NCI-H510A (cell line): Measurements from ENCODE around the gene SSBP1.

Experiments
- DNase-seq: peaks from one replicate; lab custom pipeline; 2025; lab: John Stamatoyannopoulos, UW

The SSBP1 gene

GRCh38 chr7:141709318-141709717 is 28.8 kb upstream of the SSBP1 start:
- no peak for DNase-seq

DNA sequence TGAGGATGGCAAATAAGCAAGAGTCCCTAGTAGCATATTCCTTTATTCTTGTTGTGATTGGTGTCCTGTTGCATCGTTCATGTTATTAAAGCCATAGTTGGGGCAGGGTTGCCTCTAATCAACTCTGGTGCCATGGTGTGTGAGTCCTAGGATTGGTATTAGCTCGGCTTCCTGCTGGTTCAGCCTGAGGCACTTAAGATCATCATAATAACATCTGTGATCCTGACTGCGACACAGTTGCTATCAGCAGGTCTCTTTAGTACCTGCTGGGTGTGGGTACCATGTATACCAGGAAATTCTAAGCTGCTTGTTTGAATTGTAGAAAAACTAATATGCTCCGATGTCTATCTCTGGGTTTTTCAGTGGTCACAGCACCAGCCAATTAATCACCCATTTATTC is 28.4 kb upstream of the SSBP1 start:
- DNase-seq = no peak

- no peak for DNase-seq
Observed at GRCh38 chr7:141710301-141710700, 27.9 kb upstream of the SSBP1 start.

GRCh38 chr7:141712603-141713255 is 25.4 kb upstream of the SSBP1 start:
- no peak for DNase-seq

DNA sequence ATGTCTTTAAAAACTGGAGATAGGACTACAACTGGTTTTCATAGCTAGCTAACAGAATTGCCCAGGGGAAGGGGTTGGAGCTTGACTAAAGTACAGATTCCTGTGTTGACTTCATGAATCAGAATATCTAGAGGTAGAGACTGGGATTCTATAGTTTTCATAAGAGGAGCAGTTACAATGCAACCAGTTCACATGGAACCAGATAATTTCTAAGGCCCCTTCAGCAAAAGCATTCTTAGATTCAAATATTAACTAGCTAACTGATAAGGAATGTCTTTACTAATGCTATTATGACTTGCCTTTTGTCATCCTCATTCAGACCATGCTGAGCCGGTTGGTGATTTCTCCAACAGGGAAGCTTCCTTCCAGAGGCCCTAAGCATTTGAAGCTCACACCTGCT is 24.3 kb upstream of the SSBP1 start:
- DNase-seq = no peak

GRCh38 chr7:141714571-141714970 is 23.6 kb upstream of the SSBP1 start:
- no peak for DNase-seq

- DNase-seq = no peak
Observed at GRCh38 chr7:141715018-141715417, 23.1 kb upstream of the SSBP1 start.

DNA sequence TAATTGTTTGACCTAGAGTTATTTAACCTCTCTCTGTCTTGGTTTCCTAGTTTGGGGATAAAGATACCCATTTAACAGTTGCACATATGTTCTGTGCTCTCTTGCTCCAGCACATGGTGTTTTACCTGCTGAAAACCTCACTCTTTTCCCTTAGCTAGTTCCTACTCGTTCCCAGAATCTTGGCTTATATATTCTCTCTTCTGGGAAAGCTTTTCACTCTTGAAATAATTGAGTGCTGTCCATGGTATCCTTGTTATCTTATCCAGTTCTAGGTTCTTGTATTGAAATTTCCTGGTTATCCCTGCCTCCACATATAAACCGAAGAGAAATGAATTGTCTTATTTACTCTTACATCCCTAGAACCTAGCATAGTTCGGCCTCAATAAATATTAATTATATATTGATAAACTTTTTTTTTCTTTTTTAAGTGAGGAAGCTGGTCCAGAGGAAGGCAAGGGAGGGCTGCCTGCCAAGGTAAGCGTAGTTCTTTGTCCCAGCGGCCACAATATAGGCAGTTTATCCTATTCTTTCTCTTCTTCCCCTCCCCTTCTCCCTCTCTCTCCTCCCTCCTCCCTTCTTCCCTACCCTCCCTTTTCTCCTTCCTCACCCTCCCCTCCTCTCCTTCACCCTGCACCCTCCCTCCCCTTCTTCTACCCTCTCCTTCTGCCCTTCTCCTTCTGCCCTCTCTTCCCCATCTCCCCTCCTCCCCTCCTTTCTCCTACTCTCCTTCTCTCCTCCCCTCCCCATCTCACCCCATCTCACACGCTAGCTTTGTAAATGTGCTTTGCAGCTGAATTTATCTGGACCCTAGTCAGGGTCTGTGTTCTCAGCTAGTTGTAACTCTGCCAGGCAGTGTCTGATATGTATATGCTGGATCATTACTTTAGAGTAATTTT is 22.1 kb upstream of the SSBP1 start:
- no peak for DNase-seq

- no peak for DNase-seq
Observed at GRCh38 chr7:141717450-141717849, 20.7 kb upstream of the SSBP1 start.

DNA sequence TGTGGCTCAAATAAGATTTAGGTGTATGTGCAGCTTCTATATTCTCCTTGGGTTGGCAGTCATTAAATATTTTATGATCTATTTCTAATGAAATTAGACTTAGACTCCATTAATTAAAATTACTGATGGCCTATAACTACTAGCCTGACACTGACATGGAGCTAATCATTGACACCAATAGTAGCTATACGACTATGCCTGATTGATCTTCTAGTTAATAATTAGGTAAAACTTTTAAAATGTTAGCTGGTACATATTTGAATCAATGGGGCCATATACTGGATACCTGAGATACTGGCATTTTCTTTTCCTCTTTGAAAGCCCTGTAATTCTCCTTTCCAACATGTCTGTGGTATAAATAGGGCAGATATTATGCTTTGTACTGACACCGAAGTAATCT is 15.6 kb upstream of the SSBP1 start:
- no peak for DNase-seq

DNA sequence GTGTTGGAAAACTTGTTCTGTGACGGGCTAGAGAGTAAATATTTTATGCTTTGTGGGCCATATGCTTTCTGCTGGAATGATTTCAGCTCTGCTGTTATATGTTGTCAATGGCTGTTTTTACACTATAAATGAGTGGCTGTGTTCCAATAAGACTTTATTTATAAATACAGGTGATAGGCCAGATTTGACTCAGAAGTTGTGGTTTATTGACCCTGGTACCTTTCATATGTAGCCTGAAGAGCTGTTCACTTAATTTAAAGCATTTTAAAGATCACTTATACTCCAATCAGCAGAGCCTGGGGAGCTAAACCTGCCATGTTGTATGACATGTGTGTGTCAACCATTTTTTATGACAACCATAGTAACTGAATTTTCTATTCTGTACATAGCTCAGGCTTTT is 9.1 kb upstream of the SSBP1 start:
- no peak for DNase-seq

DNA sequence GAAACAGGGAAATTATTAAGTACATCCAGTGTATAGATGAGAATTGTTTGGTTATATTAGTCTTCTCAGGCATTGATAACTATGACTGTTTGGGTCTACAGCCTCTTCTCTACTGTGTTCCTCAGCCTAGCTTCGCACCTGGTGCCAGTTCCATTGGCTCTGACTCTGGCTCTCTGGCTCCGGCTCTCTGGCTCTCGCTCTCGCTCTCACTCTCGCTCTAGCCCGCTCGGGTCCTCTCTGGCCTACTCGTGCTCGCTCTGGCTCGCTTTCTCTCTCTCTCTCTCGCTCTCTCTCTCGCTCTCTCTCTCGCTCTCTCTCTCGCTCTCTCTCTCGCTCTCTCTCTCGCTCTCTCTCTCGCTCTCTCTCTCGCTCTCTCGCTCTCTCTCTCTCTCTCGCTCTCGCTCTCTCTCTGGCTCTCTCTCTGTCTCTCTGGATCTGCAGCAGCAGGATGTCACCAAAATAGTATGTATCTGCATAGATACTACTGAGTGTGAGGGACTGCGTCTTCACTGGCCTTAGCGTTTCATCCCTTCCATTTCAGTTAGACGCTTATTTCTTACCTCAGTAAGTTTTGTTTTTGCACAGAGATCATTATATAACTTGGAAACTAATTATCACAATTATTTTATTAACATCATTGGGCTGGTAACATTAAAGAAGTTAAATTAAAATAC is 6.5 kb upstream of the SSBP1 start:
- DNase-seq = no peak

DNA sequence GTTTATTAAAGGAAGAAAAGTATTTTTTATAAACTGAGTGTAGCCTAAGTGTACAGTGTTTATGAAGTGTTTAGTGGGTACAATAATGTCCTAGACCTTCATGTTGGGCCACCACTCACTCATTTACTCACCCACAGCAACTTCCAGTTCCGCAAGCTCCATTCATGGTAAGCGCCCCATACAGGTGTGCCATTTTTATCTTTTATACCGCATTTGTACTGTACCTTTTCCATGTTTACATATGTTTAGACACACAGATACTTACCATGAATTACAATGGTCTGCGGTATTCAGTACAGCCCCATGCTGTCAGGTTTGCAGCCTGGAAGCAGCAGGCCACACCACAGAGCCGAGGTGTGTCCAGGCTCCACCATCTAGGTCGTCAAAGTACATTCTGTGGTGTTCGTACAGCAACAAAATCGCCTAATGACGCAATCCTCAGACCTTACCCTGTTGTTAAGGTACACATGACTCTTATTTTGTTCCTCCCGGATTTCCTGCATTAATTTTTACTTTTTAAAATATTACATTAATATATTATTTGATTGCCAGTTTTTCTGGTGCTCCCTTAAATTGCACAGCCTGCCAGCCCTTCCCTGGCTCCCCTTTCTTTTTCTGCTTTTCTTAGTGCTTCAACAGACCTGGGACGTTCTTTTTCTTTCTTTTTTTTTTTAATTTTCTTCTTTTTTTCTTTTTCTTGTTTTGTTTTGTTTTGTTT is 881 bp upstream of the SSBP1 start:
- DNase-seq = peak; percentile 14

- DNase-seq = no peak
Observed at GRCh38 chr7:141738592-141739013, 445 bp downstream of the SSBP1 start.

- DNase-seq = no peak
Observed at GRCh38 chr7:141739250-141739649, 1.1 kb downstream of the SSBP1 start.

GRCh38 chr7:141742229-141742628 is 4.1 kb downstream of the SSBP1 start:
- DNase-seq = no peak

DNA sequence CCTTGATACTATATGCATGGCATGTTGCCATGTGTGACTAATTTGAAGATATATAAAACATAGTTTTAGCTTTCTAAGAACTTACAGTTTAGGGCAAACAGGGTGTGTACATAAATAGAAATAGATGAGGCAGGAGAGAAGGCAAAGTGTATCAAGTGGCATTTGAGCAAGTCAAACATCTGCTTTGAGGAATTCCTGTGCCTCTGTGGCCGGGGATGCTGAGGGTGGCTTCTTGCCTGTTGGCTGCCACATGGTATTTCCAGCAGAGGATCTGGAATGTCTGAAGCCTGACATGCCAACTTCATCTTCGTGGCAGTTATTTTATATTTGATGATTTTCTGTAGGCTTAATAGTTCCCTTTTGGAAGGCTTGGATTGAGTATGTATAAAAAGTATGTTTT is 6.0 kb downstream of the SSBP1 start:
- no peak for DNase-seq

GRCh38 chr7:141748396-141748795 is 10.2 kb downstream of the SSBP1 start:
- DNase-seq = no peak

DNA sequence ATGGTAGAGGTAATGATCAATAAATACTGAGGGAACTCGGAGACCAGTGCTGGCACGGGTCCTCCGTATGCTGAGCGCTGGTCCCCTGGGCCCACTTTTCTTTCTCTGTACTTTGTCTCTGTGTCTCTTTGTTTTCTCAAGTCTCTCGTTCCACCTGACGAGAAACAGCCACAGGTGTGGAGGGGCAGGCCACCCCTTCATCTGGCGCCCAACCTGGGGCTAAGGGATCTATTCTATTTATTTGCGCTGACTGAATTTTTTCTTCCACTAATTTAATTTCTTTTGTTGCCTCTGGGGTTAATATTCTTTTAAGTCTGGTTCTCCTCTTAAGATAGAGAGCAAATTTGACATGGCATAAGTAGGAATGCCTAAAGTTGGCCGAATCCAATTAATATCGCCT is 13.7 kb downstream of the SSBP1 start:
- peak; percentile 3 for DNase-seq

GRCh38 chr7:141752634-141753033 is 14.5 kb downstream of the SSBP1 start:
- DNase-seq = no peak

- DNase-seq = no peak
Observed at GRCh38 chr7:141754939-141755338, 16.8 kb downstream of the SSBP1 start.

- DNase-seq = no peak
Observed at GRCh38 chr7:141763797-141764196, 25.6 kb downstream of the SSBP1 start, which contains the start of gene TAS2R3. TSS of gene TAS2R3 (plus strand) at chr7:141764097. CDS start at chr7:141764159, 62 bp downstream.
